Measurements from ENCODE around the gene WRAP53.

WRAP53 gene

GRCh38 chr17:7700510-7700909 lies 12.2 kb downstream of the WRAP53 start:
- H3K27me3 Mint-ChIP-seq: peaks cover 18% of the 10 kb centered on the region
- H3K4me3 Mint-ChIP-seq: no peak overlapping the region
- no peak overlapping the region for H3K27ac Mint-ChIP-seq
- peaks cover 13% of the 10 kb centered on the region for H3K4me1 Mint-ChIP-seq
- peaks cover 26% of the 10 kb centered on the region for H3K36me3 Mint-ChIP-seq
- H3K9me3 Mint-ChIP-seq: no peaks in the 10 kb centered on the region

DNA sequence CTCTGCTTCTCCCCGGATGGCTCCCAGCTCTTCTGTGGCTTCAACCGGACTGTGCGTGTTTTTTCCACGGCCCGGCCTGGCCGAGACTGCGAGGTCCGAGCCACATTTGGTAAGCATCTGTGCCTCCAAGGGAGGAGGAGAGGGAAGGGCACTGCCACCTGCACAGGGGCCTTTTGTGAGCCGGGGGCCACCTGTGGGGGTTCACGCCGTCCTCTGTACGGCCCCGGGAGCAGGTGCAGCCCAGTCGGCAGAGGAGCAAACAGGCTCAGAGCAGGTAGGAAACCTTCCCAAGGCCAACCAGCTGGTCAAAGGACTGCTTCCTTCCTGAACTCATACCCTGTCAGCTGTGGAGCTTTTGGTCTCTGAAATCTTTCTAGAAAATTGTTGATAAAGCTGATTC lies 13.4 kb downstream of the WRAP53 start:
- Mint-ChIP-seq H3K27me3 (peaks cover 28% of the 10 kb centered on the region), H3K9me3 (no peaks in the 10 kb centered on the region), H3K4me3 (no peak overlapping the region), H3K27ac (no peak overlapping the region), H3K36me3 (peaks cover 18% of the 10 kb centered on the region), H3K4me1 (peaks cover 18% of the 10 kb centered on the region)

GRCh38 chr17:7702776-7703175 lies 14.5 kb downstream of the WRAP53 start:
- no peak overlapping the region for H3K27ac Mint-ChIP-seq
- peaks cover 17% of the 10 kb centered on the region for H3K36me3 Mint-ChIP-seq
- H3K4me1 Mint-ChIP-seq: peaks cover 18% of the 10 kb centered on the region
- H3K4me3 Mint-ChIP-seq: no peak overlapping the region
- no peaks in the 10 kb centered on the region for H3K9me3 Mint-ChIP-seq
- H3K27me3 Mint-ChIP-seq: peaks cover 30% of the 10 kb centered on the region

DNA sequence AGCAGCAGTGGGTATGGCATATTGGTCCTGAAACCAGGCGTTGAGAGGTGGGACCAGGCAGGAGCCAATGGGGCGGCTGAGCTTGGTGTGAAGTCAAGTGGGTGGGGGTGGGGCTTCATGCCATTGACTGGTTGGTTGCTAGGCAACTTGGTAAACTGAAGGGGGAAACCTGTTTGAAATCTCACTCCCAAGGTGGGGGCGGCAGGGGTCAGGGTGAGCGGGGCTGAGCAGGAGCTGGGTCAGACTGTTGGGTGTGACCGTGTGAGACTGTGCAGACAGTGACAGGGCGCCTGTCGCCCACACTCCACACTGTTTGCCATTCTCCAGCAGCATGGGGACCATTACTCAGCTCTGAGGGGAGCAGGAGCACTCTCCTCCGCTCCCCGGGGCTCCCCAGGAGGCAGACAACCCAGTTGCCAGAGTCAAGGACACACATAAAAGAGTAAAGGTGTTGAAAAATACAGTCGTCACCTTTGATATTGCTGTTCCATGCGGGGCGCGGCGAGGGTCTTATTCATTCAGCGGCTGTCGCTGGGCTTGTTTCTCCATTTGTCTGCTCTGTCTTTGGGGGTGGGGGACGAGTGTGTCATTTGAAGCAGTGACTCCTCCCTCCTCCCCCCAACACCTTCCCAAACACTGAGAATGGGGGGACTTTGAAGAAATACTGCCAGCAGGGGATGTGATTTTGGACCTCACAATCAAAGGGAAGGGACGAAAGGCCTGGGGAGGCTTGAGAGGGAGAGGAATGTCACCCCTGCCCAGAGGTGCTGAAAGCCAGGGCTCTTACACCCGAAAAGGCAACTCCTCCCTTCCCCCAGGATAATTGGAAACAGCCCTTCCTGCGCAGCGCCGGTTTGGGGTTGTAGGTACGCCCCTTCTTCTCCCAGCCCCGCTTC lies 15.6 kb downstream of the WRAP53 start:
- Mint-ChIP-seq H3K27ac (no peak overlapping the region), H3K4me3 (peak overlapping the region; percentile 82), H3K36me3 (peaks cover 17% of the 10 kb centered on the region), H3K9me3 (no peaks in the 10 kb centered on the region), H3K4me1 (peaks cover 18% of the 10 kb centered on the region), H3K27me3 (peaks cover 33% of the 10 kb centered on the region)

- Mint-ChIP-seq H3K4me1 (peaks cover 18% of the 10 kb centered on the region), H3K36me3 (peaks cover 17% of the 10 kb centered on the region), H3K9me3 (no peaks in the 10 kb centered on the region), H3K27me3 (peaks cover 35% of the 10 kb centered on the region), H3K4me3 (peak within 1 kb of the TSS; percentile 82), H3K27ac (no peak within 1 kb of the TSS)
Measured at GRCh38 chr17:7704601-7705268, 16.5 kb downstream of the WRAP53 start, which contains the start of gene EFNB3. Gene EFNB3 (plus strand): TSS chr17:7705202. CDS start chr17:7705599, 397 bp downstream.

DNA sequence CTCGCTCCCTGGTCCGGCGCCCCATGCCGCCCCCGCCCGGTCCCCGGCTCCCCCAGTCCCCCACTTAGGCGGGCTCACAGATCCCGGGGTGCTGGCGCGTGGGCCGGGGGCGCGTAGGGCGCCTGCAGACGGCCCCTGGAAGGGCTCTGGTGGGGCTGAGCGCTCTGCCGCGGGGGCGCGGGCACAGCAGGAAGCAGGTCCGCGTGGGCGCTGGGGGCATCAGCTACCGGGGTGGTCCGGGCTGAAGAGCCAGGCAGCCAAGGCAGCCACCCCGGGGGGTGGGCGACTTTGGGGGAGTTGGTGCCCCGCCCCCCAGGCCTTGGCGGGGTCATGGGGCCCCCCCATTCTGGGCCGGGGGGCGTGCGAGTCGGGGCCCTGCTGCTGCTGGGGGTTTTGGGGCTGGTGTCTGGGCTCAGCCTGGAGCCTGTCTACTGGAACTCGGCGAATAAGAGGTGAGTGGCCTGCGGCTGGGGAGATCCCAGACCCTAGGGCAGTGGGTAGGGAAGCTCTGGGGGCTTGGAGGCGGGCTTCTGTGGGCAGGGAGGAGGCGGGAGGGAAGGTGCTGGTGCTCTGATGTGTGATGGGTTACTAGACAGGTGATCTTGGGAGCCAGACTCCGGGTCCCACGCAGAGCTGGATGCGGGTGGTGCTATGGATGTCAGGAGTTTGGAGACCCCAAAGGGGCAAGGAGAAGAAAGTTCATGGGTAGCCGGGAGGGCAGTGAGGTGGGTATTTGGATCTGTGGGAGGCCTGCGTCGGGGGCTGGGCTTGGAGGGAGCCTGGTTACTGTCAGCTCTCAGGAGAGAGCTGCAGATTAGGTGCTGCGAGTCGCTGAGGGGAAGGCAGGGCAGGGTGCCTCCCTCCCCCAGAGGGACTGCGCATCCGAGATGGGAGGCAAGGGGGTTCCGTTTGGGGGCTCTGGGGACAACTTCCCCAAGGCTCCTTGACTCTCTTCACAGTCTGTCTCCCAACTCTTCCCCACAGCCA lies 17.3 kb downstream of the WRAP53 start:
- Mint-ChIP-seq H3K27ac (no peak overlapping the region), H3K36me3 (peaks cover 15% of the 10 kb centered on the region), H3K4me3 (peak overlapping the region; percentile 56), H3K27me3 (peaks cover 40% of the 10 kb centered on the region), H3K9me3 (no peaks in the 10 kb centered on the region), H3K4me1 (peaks cover 24% of the 10 kb centered on the region)

DNA sequence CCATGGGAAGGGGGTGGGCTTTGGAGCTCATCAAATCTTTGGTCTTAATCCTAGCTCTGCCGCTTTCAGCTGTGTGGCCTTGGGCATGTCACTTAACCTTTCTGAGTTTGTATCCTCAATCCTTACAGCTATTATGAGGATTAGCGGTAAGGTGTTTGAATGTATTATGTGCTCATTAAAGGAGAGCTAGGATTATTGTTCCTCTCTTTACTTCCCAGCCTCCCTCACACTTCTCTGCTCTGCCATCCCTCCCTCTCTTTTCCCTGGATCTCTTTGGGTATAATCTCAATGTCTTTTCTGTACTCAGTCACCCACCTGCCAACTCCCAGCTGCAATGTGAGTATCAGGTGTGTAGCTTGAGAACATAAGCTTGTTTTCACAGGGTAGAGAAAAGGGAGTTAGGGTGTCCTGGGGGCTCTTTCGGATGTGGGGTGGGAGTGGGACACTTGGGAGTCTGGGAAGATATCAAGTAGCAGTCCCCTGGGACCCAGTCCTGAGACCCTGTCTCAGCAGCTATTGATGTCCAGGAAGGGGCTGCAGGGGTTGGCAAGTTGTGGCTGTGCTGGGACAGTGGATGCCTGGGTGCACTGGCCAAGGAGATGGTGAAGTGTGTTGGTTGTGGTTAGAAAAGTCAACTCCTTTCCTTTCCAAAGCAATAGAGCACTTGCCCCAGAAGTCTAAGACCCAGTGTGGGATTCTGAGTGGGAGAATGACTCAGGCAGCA lies 18.5 kb downstream of the WRAP53 start:
- Mint-ChIP-seq H3K4me3 (peak overlapping the region; percentile 56), H3K9me3 (no peaks in the 10 kb centered on the region), H3K4me1 (peaks cover 24% of the 10 kb centered on the region), H3K27me3 (peaks cover 44% of the 10 kb centered on the region), H3K27ac (no peak overlapping the region), H3K36me3 (peaks cover 8% of the 10 kb centered on the region)

GRCh38 chr17:7707446-7707845 lies 19.2 kb downstream of the WRAP53 start:
- Mint-ChIP-seq H3K4me3 (no peak overlapping the region), H3K27ac (no peak overlapping the region), H3K4me1 (peaks cover 24% of the 10 kb centered on the region), H3K27me3 (peaks cover 44% of the 10 kb centered on the region), H3K9me3 (no peaks in the 10 kb centered on the region), H3K36me3 (peaks cover 5% of the 10 kb centered on the region)

GRCh38 chr17:7707858-7708750 lies 19.8 kb downstream of the WRAP53 start:
- Mint-ChIP-seq H3K4me1 (peaks cover 24% of the 10 kb centered on the region), H3K27ac (no peak overlapping the region), H3K36me3 (peaks cover 2% of the 10 kb centered on the region), H3K9me3 (no peaks in the 10 kb centered on the region), H3K27me3 (peaks cover 46% of the 10 kb centered on the region), H3K4me3 (no peak overlapping the region)

GRCh38 chr17:7709031-7709430 lies 20.8 kb downstream of the WRAP53 start:
- H3K36me3 Mint-ChIP-seq: no peaks in the 10 kb centered on the region
- H3K4me3 Mint-ChIP-seq: no peak overlapping the region
- H3K27me3 Mint-ChIP-seq: peaks cover 40% of the 10 kb centered on the region
- H3K9me3 Mint-ChIP-seq: no peaks in the 10 kb centered on the region
- peaks cover 24% of the 10 kb centered on the region for H3K4me1 Mint-ChIP-seq
- no peak overlapping the region for H3K27ac Mint-ChIP-seq

- H3K27me3 Mint-ChIP-seq: peaks cover 36% of the 10 kb centered on the region
- no peak overlapping the region for H3K27ac Mint-ChIP-seq
- peaks cover 16% of the 10 kb centered on the region for H3K4me1 Mint-ChIP-seq
- no peaks in the 10 kb centered on the region for H3K9me3 Mint-ChIP-seq
- no peak overlapping the region for H3K4me3 Mint-ChIP-seq
- no peaks in the 10 kb centered on the region for H3K36me3 Mint-ChIP-seq
Measured at GRCh38 chr17:7710301-7710700, 22.0 kb downstream of the WRAP53 start.

- Mint-ChIP-seq H3K27me3 (peaks cover 36% of the 10 kb centered on the region), H3K36me3 (no peaks in the 10 kb centered on the region), H3K4me1 (peaks cover 12% of the 10 kb centered on the region), H3K4me3 (no peak overlapping the region), H3K9me3 (no peaks in the 10 kb centered on the region), H3K27ac (peak overlapping the region; percentile 2)
Measured at GRCh38 chr17:7711051-7711755, 22.9 kb downstream of the WRAP53 start.

- Mint-ChIP-seq H3K4me1 (peaks cover 17% of the 10 kb centered on the region), H3K27me3 (peaks cover 36% of the 10 kb centered on the region), H3K27ac (no peak overlapping the region), H3K4me3 (no peak overlapping the region), H3K36me3 (no peaks in the 10 kb centered on the region), H3K9me3 (no peaks in the 10 kb centered on the region)
Measured at GRCh38 chr17:7712111-7712771, 24.0 kb downstream of the WRAP53 start.

All from activated naive CD4-positive, alpha-beta T cell treated with anti-CD3 and anti-CD28 coated beads, Interleukin-2, amount 50 U/mL, for 24 hours (primary cell).